ENCODE data around the gene MAP3K14.

Gene MAP3K14

GRCh38 chr17:45277216-45277849, 39.5 kb downstream of the MAP3K14 start:
- peak; percentile 91 for DNase-seq

- DNase-seq, result no peak
Measured at GRCh38 chr17:45276031-45276430, 40.8 kb downstream of the MAP3K14 start.

DNA sequence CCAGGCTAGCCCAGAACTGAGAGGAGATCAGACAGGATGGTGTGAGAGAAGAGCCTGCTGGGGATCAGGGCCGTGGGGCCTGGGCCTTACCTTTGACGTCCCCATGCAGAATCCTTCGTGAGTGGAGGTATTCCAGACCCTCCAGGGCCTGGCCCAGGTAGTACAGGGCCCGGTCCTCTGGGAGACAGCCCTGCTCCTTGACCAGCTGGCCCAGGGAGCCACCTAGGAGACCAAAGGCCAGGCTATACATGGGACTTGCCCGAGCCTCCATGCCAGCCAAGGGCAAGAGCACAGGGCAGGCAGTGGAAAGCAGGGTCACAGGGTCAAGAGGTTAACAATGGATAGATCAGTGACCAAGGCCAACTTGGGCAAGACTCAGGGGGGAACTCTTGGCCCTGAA, 42.8 kb downstream of the MAP3K14 start:
- no peak for DNase-seq

GRCh38 chr17:45273551-45273957, 43.3 kb downstream of the MAP3K14 start:
- no peak for DNase-seq

DNA sequence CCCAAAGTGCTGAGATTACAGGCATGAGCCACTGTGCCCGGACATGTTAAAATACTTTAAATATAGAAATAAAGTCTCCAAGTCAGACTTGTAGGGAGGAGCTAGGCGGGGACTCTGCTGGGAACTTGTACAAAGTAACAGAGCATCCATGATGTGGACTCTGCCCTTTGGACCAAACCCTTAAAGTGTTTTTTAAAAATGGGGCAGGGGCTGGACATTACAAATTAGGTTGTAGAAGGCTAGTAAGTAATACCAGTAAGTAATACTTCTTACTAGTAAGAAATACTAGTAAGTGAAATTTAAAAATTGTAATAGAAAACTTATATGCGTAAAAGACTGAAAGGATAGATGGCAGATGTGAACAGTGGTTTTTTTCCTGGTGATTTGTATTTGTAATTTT, 45.2 kb downstream of the MAP3K14 start:
- DNase-seq, result no peak

DNA sequence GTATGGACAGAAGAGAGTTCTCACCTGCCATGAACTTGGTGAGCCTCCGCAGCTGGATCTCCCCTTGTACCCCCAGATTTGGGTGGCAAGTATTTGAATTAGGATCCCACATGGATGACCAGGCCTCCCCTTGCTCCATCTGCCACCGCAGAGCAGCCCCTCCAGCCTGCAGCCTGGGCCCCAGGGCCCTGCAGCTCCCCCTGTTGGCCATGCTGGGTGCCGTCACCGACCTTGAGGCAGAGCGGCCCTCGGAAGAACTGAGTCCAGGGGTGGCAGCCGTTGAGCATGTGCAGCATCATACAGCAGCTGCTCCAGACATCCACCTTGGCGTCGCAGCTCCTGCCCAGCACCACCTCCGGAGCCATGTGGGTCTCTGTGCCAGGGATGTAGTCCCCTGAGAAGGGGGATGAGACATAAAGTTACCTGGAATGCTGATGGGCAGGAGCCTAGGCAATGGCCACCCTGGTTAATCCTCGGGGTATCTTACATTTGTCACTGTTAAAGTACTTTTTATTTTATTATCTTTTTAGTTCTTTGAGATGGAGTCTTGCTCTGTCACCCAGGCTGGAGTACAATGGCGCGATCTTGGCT, 45.9 kb downstream of the MAP3K14 start:
- peak; percentile 60 for DNase-seq

DNA sequence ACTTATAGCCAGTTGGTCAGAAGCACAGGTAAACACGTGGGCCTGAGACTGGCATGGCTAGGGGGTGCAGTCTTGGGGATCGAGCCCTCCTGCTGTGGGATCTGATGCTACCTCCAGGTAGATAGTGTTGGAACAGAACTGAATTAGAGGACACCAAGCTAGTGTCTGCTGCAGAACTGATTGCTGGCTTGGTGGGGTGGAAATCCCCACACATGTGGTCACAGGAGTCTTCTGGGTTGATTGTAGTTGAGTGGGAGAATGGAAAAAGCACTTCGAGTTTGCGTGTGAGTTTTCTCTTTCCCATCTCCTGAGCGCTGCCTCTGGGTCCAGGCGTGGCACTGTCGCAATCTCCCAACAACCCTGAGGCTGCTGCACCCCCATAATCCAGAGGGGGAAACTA, 46.9 kb downstream of the MAP3K14 start:
- DNase-seq, result no peak

DNA sequence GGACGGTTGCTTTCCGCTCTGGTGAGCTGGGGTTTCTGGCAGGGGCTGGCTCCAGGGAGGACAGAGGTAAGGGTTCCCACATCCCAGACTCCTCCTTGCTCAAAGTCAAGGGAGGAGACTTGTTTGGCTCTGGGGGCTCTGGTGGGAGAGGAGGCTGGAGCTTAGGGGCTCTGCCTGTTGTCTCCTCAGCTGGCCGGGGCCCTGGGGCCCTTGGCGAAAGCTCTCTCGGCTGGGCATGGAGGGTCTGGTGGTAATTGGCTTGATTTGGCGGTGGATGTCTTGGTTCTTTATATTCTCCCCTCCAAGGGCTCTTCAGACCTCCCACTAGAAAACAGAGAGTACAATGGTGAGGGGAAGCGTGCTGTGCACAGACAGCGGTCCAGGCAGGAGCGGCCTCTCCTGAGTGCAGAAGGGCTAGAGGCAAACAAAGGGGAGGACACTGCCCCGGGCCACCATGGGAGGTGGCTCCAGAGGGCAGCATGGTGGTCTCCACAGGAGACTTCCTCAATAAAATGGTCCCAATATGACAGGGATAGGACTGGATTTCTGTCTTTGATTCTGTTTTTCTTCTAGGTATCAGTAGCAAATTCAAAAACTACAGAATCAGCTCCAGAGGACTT, 49.3 kb downstream of the MAP3K14 start:
- DNase-seq, result no peak

GRCh38 chr17:45266372-45266926, 50.4 kb downstream of the MAP3K14 start:
- DNase-seq, result no peak

DNA sequence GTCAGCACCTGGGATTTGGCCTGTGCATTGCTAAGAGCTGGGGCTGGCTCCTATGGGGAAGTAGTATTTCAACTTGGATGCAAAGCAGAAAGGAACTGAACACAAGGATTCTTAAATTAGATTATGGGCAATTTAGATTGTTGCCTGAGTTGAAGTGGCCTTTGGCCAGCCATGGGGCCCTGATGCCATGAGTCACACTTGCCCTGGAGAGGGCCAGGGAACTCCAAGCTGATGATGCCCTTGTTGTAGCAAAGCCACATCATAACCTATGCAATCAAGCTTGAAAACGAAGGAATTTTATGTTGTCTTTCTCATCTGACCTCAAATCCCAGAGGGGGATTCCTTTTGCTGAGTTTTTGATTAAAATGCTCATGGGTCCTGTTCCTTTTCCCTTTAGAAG, 51.0 kb downstream of the MAP3K14 start:
- DNase-seq, result no peak

DNA sequence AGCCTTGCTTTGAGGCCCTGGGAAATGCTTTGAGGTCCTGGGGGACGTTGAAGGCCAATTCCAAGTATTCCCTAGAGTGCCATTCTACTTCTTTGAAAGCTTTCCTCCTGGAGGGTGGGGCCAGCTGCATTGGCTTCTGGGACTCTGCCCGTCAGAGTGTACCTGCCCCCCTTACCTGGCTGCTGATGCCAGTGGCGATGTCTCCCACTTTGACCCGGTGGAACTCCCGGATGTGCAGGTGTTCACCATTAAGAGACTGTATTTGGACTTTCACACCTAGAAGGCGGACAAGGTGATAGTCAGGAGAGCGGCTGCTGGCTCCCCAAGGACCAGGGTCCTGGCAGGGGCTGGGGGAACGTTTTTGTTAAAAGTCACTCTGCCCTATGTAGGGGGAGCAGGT, 51.8 kb downstream of the MAP3K14 start:
- no peak for DNase-seq

DNA sequence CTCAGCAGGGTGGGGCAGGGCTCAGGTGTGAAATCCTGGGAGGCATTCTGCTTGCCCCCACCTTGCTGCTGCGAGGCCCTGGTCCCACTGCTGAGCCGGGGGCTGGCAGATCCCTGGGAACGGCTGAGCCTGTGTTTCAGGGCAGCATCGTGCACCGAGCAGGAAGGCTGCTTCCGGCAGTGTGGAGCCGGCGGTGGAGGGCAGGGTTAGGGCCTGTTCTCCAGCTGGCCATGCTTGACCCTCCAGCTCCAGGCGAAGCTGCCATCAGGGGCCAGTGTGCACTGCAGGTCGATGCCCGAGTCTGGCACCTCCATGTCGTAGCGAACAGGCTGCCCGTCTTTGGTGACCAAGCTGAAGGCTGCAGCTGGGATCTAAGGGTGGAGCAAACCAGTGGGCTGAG, 52.4 kb downstream of the MAP3K14 start:
- no peak for DNase-seq

GRCh38 chr17:45263477-45263860, 53.4 kb downstream of the MAP3K14 start:
- DNase-seq, result no peak

GRCh38 chr17:45262516-45263476, 54.0 kb downstream of the MAP3K14 start:
- DNase-seq, result no peak

DNA sequence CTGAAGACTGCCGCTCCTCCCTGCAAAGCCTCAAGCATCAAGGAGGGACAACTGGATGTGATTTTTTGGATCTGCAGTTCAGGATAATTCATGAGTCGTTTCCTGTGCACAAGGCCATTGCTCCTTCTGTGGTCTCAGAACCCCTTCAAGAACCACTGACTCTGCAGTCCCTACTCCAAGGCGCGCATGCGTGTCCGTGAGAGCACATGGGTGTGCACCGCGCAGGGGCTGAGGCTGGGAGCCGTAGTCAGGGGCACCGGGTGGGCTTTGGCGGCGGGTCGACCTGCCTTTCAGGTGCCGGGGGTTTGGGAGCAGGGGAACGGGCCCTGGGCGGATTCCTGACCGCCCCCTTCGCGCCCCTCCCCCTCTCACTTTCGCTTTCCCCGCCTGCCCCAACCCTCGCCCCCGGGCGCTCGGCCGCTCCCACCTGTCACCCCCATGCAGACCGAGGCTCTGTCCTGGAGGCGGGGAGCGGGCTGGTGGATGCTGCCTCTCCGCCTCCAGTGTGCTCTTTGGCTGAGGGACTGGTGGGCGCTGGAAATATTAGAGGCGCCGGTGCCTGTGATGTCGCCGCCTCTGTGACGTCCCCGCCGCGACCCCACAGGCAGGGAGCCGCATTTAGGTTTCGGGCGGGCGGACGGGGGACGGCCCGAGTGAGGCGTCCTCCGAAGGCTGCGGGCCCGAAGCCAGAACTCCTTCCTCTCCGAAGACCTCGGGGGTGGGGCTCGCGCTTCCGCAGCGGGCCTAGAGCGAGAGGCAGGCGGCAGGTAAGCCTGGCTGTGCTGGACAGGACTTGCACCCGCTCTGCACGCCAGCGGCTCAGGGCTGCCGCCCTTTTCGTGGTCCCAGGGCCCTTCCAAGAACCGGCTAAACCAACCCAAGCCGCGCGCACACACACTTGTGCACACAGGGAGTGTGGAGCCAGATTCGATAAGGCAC, 55.0 kb downstream of the MAP3K14 start, which contains the start of gene SPATA32:
Gene SPATA32 (minus strand): TSS at position 518 of the 939 bp plus-strand sequence. CDS start 78 bp downstream, at position 440.
- DNase-seq, result peak; percentile 63

GRCh38 chr17:45260204-45260783, 56.5 kb downstream of the MAP3K14 start:
- DNase-seq, result no peak

DNA sequence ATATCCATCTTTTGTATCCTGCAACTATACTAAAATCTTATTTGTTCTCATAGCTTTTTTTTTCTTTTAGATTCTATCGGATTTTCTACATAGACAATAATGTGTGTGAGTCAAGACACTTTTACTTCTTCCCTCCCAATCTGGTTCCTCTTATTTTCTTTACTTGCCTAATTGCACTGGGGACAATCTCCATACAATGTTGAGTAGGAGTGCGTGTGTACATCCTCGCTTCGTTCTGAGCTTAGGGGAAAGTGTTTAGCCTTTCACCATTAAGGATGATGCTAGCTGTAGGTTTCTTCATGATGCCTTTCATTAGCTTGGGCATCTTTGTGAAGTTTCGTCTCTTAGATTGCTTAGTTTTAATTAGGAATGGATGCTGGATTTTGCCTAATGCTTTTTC, 57.8 kb downstream of the MAP3K14 start:
- no peak for DNase-seq

DNA sequence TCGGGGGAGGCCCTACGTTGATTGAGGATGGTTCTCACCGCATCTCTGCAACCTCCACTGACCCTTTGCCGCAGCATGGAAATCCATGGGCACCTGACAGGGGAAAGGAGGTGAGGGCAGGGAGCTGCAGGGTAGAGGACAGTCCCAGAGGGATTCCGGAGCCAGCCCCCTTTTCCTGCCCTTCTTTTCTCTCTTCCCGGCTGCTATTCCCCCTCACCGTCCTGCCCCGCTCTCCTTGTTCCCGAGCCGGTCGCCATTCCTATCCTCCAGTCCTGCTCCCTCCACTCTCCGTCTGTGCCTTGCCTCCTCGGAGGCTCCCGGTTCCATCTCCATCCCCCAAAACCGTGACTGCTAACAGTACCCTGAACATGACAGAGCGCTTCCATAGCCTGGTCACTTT, 59.7 kb downstream of the MAP3K14 start:
- DNase-seq, result no peak

- DNase-seq, result no peak
Measured at GRCh38 chr17:45256114-45256966, 60.5 kb downstream of the MAP3K14 start.

DNA sequence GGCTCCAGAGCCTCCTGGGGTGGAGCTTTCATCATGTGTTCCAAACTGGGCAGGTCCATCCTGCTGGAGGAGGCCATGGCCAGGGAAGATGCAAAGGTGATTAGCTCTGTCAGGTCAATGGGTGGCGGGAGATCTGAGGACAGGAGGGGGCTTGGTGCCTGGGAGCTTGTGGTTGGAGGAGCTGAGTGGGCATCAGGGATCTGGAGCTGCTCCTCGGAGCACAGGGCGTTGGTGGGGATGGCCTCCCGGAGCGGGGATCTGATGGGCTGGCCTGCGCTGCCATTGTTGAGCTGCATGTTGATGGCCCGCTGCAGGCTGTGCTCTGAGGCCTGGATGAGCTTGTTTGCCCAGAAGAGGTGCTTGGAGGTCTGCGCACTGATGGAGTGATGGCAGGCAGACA, 61.5 kb downstream of the MAP3K14 start:
- DNase-seq, result no peak

All from CD4-positive, alpha-beta T cell treated with Interleukin-17A for 1 hour (primary cell).